NOMO-1 treated with dmso at 0.1 percent for 144 hours (cell line): ENCODE measurements around the gene PRKCZ.

Experiments
- DNase-seq: peaks from one replicate; lab custom pipeline; 2025; ENCODE audit not compliant: unreplicated experiment; lab: John Stamatoyannopoulos, UW

The PRKCZ gene

DNA sequence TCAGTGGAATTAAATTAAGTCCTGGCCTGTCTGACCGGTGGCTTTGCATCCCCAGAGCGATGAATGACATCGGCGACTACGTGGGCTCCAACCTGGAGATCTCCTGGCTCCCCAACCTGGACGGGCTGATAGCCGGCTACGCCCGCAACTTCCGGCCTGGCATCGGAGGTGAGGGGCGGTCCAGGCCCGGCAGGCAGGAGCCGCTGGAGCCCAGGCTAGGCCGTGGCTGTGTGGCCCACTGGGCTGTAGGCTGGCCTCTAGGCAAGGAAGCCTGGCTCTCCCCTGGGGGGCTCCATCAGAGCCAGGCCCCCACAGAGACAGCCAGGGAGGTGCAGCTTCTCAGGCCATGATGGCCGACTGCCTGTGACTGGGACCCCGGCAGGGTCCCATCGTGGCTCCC is 25.3 kb upstream of the PRKCZ start:
- no peak for DNase-seq

DNA sequence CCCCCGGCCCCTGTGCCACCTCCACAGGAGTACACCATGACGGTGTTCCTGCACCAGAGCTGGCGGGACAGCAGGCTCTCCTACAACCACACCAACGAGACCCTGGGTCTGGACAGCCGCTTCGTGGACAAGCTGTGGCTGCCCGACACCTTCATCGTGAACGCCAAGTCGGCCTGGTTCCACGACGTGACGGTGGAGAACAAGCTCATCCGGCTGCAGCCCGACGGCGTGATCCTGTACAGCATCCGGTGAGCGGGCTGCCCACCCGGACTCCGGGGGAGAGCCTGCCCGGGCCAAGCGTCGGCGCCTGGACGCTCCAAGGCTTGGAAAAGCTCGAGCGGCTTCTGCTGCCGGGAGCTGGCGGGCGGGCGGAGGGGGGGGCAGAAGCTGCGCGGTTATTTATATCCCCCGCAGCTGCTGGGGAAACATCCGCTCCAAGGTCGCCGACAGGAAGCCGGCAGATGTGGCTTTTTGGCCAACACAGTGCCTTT is 24.7 kb upstream of the PRKCZ start:
- DNase-seq, result no peak

DNA sequence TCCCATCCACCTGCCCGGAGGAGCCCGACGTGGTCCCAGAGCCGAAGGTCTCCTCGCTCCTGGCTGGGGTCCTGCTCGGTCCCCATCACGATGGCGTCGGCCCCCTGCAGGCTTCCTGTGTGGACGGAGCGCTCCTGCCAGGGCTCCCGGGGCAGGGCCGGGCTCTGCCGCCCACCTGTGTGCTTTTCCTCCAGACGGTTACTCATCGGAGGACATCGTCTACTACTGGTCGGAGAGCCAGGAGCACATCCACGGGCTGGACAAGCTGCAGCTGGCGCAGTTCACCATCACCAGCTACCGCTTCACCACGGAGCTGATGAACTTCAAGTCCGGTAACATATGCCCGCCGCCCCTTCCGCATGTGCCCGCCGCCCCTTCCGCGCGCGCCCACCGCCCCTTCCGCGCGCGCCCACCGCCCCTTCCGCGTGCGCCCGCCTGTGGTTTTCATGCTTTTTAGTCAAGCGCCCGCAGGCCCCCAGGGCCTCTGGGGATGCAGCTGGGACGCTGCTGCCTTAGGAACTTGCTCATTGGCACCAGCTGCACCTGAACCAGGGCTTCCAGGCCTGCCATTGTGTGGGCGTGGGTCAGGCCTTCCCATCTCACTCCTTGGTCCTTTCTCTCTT is 22.1 kb upstream of the PRKCZ start:
- DNase-seq, result no peak

DNA sequence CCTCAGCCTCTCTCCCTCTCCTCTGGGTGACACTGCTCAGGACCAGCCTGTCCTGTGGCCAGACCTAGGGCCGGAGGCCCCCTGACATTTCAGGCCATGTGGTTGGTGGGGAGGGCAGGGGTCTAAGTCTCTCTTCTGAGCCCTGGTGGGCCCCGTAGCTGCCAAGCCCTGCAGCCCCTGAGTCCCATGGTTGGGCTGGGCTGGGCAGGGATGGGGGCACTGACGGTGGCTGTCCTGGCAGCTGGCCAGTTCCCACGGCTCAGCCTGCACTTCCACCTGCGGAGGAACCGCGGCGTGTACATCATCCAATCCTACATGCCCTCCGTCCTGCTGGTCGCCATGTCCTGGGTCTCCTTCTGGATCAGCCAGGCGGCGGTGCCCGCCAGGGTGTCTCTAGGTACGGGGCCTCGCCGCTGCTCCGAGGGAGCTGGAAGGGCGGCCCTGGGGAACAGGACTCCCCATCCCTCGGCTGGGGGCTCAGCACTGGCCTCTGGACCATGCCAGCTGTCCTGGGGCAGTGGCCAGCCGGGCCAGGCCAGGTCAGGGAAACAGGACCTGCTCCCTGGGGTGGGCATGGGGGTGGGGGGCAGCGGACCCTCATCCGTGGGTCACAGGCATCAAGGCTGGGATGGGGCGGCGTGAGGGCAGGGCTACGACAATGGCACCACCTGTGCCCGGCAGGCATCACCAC is 21.2 kb upstream of the PRKCZ start:
- no peak for DNase-seq

DNA sequence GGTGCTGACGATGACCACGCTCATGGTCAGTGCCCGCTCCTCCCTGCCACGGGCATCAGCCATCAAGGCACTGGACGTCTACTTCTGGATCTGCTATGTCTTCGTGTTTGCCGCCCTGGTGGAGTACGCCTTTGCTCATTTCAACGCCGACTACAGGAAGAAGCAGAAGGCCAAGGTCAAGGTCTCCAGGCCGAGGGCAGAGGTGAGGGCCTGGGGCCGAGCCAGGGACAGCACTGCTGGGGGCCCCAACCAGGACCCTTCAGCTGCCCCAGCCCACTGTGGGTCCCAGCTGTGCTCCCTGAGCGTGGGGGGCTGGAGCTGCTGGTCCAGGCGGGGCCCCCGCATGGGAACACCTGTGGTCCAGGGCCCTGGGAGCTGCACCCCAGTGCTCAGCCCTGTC is 20.6 kb upstream of the PRKCZ start:
- no peak for DNase-seq

DNA sequence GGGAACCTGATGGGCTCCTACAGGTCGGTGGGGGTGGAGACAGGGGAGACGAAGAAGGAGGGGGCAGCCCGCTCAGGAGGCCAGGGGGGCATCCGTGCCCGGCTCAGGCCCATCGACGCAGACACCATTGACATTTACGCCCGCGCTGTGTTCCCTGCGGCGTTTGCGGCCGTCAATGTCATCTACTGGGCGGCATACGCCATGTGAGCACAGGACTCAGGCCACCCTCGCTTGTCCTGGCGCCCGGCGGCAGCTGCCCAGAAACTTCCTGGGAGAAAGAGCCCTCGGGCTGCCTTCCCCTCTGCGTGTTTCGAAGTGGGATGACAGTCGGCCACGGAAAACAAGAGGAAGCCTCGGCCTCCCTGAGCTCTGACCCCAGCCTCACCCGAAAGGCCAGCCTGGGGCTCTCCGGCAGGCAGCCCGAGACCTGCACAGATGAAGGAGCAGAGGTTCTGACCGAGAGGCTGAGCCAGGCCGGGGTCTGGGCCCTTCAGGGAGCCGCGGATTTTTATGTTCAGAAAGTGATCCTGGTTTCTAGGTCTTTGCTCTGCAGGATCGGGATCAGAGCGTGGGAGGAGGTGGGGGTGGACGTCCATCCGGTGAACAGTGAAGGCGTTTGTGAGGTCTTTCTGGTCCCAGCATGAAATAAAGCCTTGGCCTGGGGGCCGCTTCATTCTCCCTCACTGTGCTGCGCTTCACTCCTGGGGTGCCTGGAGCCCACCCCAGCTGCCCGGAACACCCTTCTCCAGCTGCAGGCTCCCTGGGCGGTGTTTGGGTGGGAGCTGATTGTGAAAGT is 19.9 kb upstream of the PRKCZ start:
- no peak for DNase-seq

DNA sequence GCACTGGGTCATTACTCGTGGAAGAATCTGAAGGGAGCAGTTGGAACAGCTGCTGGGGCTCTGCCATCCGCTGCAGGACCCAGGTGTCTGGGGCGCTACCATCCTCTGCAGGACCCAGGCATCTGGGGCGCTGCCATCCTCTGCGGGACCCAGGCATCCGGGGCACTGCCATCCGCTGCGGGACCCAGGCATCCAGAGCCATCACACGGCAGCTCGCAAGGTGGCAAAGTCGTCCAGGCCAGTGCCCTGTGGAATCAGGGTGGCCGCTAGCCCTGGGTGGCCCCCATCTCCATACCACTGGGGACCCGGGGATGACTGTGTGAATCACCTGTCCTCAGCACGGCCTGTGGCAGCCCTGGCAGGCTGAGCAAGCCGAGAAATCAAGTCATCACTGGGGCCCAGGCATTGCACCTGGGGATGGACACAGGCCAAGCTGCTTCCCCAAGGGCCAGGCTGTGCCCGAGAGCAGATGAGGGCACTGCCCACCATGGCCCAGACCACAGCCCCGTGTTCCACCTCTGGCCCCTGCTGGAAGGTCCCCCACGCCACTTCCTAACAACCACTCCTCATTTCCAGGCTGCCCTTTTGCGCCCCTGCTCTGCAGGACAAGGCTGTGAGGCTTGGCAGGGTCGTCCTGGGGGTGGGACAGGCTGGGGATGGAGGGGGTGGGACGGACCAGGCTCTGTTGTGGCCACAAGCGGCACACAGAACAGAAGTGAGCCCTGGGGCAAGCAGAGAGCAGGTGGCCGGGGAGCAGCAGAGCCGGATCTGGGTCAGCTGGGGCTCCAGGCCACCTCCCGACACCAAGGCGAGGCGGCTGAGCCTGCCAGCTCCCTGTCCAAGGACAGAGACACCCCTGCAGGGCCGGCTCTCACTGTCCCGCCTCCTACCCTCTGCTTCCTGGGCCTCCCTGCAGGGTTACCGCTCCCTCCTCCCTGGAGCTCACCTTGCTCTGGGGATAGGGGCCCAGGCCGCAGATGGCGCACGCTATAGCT is 18.4 kb upstream of the PRKCZ start:
- no peak for DNase-seq

DNA sequence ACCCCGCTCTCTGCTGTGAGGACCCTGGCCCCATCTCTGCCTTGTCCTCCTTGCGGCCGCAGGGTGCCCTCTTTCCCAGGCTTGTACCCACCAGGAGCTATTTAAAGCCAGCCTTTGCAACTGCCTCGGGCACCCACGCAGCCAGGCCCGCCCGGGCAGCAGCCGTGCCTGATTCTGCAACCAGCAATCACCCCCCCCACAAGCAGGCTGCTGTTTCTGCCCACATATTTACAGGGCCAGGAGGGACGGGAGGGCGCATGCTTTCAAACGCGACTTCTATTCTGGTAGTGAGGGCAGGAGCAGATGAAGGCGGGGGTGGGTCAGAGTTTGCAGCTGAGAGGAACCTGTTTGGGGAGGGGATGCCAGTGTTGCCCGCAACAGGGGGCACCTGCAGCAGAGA is 17.5 kb upstream of the PRKCZ start:
- no peak for DNase-seq

DNA sequence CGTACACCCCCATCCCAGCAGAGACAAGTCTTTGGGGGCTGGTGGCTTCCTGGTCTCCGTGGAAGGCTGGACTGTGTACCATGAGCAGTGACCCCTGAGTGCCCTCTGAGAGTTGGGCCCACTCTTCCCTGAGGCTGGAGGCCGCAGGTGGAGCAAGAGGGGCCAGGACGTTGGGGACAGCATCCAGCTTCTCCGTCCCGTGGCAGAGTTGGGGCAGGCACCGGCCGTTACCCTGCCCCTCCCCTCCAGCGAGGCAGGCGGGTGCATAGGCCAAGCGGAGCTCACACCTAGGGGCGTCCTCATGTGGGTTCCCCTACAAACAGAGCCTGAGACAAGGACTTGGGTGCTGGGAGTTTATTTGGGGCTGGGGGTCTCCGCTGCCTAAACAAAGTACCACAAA is 17.0 kb upstream of the PRKCZ start:
- DNase-seq, result no peak

DNA sequence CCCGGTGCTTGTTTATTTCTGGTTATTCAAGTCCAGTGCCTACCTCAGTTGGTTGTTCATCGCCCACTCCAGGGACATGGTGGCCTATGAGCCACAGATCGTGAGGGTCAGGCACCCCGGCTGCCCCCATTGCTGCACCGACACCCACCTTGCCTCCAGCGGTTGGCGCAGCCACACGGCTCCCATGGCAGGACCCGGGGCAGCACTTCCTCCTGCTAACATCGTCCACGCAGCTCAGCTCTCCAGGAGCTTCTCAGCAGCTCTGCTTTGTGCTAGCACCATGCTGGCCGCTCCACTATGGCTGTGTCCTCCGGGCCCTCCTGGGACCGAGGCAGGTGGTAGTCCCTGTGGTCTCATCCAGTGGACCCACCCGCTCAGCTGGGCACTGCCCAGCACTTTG is 13.9 kb upstream of the PRKCZ start:
- no peak for DNase-seq

DNA sequence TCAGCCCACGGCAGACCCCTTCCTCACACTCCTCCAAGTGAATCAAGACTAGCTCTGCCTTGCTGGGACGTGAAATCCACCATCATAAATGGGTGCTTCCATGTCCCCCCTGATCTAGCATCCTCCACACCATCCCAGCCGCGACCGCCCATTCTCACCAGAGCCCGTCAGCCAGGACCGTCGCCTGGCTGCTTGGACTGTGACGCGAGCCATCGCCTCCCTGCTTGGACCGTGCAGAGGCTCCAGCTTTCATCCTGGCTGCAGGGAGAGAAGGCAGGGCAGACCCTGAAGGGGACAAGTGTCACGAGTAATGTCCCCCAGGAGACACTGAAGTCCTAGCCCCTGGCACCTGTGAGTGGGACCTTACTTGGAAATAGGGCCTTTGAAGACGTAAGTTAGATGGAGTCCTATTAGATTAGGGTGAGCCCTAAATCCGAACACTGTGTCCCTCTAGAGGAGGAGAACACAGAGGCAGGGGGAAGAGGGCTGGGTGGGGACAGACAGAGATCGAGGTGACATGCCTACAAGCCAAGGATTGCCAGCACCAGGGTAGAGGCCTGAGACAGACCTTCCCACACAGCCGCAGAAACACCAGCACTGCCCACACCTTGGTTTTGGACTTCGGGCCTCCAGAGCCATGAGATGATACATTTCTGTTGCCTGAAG is 12.8 kb upstream of the PRKCZ start:
- DNase-seq, result no peak

DNA sequence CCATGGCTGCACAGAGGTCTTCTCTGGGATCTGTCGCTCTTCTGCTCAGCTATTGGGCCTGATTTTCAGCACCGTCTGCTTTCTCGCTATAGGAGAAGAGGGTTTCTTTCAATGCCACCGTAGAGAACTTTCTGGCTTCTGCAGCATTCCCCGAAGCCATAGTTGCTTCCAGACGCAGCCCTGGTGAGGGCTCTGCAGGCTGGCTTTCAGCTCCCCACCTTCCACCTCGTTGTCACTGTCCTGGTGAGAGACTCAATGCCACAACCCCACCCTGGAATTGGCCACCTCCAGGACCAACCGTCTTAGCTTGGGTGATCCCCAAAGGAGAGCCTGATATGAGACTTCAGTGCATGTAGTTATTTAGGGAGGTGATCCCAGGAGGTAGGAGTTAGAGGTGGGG is 12.0 kb upstream of the PRKCZ start:
- DNase-seq, result no peak

DNA sequence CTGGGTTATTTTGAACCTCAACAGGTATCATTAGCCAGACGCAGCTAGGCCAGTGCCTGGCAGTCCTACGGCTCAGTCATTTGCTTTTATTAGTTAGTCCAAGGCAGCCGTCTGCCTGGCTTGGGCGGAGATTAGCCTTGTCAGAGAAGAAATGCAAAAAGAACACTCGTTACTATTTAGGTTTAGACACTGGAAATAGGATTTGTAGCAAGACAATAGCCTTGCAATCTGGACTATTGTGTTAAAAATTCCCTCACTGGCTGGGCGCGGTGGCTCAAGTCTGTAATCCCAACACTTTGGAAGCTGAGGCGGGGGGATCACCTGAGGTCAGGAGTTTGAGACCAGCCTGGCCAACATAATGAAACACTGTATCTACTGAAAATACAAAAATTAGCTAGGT is 11.0 kb upstream of the PRKCZ start:
- DNase-seq, result no peak

DNA sequence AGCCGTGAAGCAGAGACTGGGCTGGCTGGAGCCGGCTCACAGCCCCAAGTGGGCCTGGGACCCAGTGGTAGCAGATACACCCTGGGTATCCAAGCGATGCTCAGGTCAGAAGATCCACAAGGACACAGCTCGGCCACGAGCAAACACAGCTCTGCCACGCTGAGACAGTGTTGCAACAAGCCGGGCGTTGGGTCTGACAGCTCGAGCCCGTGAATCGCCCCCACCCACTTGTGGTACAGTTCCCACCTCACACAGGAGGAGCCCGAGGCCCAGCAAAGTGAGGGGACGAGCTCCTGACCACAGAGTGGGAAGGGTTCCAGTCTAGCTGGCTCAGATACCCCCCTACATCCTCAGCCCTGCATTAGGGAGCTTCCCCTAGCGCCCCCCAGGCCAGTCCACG is 8.9 kb upstream of the PRKCZ start:
- no peak for DNase-seq

DNA sequence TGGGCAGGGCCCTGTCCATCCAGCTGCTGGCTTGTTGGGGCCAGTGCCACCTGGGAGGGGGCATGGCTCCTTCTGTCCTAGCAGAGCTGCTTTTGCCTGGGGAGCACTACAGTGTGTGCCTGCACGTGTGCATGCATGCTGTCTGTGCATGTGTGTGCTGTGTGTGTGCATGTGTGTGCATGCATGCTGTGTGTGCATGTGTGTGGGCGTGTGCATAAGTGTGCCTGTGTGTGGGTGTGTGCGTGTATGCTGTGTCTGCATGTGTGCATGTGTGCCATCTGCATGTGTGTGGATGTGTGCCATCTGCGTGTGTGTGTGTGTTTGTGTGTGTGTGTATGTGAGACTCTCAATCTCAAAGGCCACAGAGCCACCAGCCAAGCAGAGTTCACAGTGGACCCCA is 8.3 kb upstream of the PRKCZ start:
- no peak for DNase-seq

DNA sequence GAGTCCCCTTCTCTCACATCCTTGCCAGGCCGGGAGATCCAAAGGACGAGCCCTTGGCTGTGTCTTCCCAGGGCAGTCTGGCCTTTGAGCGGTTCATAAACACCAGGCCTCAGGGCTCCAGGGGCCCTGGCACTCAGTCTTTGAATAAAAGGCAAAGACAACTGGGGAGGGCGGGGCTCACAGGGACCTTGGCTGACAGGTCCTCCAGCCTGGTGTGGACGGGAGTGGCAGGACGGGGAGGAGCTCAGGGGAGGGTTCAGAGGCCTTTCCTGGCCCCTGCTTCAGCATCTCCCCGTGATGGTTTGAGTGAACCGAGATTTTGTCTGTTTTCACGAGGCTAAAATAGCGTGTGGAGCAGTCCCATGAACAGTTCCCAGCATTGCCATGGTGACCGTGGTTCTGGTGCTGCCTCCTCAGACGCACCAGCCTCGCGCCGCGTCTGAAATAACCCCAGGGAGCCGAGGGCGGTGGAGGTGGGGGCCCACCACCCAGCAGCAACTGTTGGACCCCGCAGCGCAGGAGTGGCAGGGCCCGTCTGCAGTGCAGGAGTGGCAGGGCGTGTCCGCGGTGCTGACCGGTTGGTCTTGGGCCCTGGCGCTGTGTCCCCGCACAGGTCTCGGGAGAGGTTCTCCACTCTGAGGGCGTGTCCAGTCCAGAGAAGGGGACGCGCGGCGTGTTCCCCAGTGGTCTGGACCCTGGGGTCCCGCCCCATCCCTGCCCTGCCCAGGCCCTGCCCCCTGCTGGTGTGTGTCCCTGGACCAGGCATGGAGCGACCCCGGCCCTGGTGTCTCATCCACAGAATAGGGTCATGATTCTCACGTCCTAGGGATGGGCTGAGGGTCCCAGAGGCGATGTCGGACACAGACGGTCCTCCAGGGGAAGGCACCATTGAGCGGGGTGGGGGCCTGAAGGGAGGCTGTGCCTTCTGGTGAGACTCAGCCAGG is 7.1 kb upstream of the PRKCZ start:
- no peak for DNase-seq

DNA sequence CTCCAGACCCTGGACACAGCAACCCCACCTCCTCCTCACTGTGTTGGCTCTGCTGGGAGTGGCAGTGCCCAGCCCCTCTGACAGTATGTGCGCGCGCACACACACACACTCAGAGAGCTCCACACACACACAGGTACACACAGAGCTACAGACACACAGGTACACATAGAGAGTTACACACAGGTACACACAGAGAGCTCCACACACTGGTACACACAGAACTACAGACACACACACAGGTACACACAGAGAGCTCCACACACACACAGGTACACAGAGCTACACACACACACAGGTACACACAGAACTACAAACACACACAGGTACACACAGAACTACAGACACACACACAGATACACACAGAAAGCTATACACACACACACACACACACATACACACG is 6.3 kb upstream of the PRKCZ start:
- no peak for DNase-seq

DNA sequence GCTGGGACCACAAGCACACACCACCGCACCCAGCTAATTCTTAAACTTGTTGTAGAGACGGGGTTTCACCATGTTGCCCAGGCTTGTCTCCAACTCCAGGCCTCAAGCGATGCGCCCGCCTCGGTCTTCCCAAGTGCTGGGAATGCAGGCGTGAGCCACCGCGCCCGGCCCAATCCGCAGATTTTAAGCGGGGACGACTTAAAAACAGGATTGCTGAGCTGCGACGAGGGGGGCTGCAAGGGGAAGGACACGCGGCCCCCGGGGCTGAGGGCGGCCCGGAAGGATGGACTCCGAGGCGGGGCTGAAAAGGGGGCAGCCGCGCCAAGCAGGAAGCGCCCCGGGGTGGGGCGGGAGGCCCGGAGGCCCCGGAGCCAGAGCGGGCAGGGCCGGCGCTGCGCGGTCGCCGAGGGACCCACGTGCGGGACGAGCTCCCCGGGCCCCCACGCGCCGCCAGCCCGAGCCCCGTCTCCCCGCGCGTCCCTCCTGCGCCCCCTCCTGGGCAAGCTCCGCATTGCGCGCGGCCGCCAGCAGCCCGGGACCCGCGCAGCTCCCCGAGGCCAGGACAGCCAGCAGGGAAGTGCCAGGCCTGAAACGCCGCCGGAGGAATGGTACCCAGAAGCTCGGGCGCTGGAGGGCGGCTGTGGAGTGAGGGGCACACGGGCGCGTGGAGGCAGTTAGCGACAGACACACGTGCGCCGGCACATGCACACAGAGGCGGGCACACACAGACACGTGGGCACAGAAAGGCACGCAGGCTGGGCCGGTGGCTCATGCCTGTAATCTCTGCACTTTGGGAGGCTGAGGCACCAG is 5.5 kb upstream of the PRKCZ start:
- DNase-seq, result peak; percentile 31
